ENCODE data around the gene PRPSAP2. TPM values are rescaled to one million over a fixed set of nuclear protein-coding genes. Genes with fewer than 3 reads are reported as not detected.

PRPSAP2 gene
- total RNA-seq, 1 experiment from 2014 or later: 37.8 TPM

DNA sequence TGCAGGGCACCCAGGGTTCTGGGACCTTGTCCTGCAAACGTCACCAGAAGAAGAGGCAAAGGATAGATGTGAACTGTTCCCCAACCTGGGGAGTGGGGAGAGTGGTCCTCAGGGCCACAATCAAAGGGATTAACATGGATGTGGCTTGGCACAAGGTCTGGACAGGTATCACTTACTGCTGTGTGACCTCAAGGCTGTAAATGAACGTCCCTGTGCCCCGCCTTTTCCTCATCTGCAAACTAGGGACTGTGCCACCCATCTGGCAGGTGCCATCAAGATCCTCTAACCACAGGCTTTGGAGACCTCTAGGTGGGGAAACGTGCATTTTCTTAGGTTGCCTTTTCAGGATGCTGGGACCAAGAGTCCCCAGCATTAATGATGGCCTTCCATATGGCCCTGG, 119.1 kb downstream of the PRPSAP2 start:
- no peak overlapping the region for H3K9ac ChIP-seq (ENCODE audit: low read length)
- intact Hi-C loops (cut with micrococcal nuclease): no loop called here
- no peaks in the 10 kb centered on the region for H3K9me3 ChIP-seq (ENCODE audit: control insufficient read depth in 1 of 2, insufficient read depth in 1 of 2, low read depth in 1 of 2, low read length in 2 of 2)
- TF ChIP-seq POLR2A (IDR thresholded peaks at IDR 0.05; ENCODE audit: borderline replicate concordance, extremely low read depth, insufficient read depth, insufficient read length) (no peak), ELF1 (IDR thresholded peaks at IDR 0.05; ENCODE audit: borderline replicate concordance, low read depth) (no peak), ZFX (IDR thresholded peaks at IDR 0.05) (no peak), EGR1 (IDR thresholded peaks at IDR 0.05; ENCODE audit: low read depth) (no peak), TCF7L2 (IDR thresholded peaks at IDR 0.05; ENCODE audit: borderline replicate concordance, extremely low read depth, insufficient read depth, insufficient read length) (no peak), ZBTB33 (IDR thresholded peaks at IDR 0.05; ENCODE audit: extremely low read depth, insufficient replicate concordance, low read length) (no peak), SP1 (IDR thresholded peaks at IDR 0.05; ENCODE audit: low read depth) (no peak)
- CTCF ChIA-PET: no interaction called here
- no peak for ATAC-seq
- H3K36me3 ChIP-seq (ENCODE audit: control insufficient read depth in 1 of 2, insufficient read depth in 2 of 2, low read length in 2 of 2): peaks cover 21 to 30% of the 10 kb centered on the region in 2 experiments; a peak in 3 of 4 replicates
- no peaks in the 10 kb centered on the region for H4K20me1 ChIP-seq (ENCODE audit: insufficient read depth)
- peaks cover 27% of the 10 kb centered on the region for H3K79me2 ChIP-seq (ENCODE audit: insufficient read depth, low read length)
- RAD21 ChIA-PET (ENCODE audit: low non-redundant PET in 1 of 2, low total read pairs in 2 of 2, uncharacterized antibody in 2 of 2, unreplicated experiment in 2 of 2): no interaction called here
- DNase-seq (ENCODE audit: low read depth, low spot score): no peak
- H3K9me2 ChIP-seq (ENCODE audit: insufficient read depth): no peaks in the 10 kb centered on the region
- H3K4me2 ChIP-seq (ENCODE audit: low read length): no peak overlapping the region
- H3K4me3 ChIP-seq (replicated peaks in 1 of 2; ENCODE audit: low read depth in 1 of 2, low read length in 2 of 2): no peak overlapping the region
- POLR2A ChIA-PET: no interaction called here
- no peak overlapping the region for H2AFZ ChIP-seq (ENCODE audit: low read depth, low read length, poor library complexity, severe bottlenecking)
- peaks cover 5 to 13% of the 10 kb centered on the region in 2 experiments for H3K4me1 ChIP-seq (ENCODE audit: control insufficient read depth in 1 of 2, insufficient read depth in 2 of 2, low read length in 2 of 2)
- no peak overlapping the region for H3K27ac ChIP-seq (ENCODE audit: low read depth, low read length)
- BruUV-seq (replicated peaks): no TSS peak
- no peaks in the 10 kb centered on the region for H3K27me3 ChIP-seq (ENCODE audit: insufficient read depth, low read length)

- Histone ChIP-seq H3K27me3 (ENCODE audit: insufficient read depth, low read length) (no peaks in the 10 kb centered on the region), H3K27ac (ENCODE audit: low read depth, low read length) (no peak overlapping the region), H4K20me1 (ENCODE audit: insufficient read depth) (no peaks in the 10 kb centered on the region), H3K4me1 (ENCODE audit: control insufficient read depth in 1 of 2, insufficient read depth in 2 of 2, low read length in 2 of 2) (peaks cover 11 to 19% of the 10 kb centered on the region in 2 experiments), H3K4me3 (replicated peaks in 1 of 2; ENCODE audit: low read depth in 1 of 2, low read length in 2 of 2) (no peak overlapping the region), H3K36me3 (ENCODE audit: control insufficient read depth in 1 of 2, insufficient read depth in 2 of 2, low read length in 2 of 2) (peaks cover 18 to 28% of the 10 kb centered on the region in 2 experiments; a peak in 3 of 4 replicates), H3K9me3 (ENCODE audit: control insufficient read depth in 1 of 2, insufficient read depth in 1 of 2, low read depth in 1 of 2, low read length in 2 of 2) (no peaks in the 10 kb centered on the region), H3K79me2 (ENCODE audit: insufficient read depth, low read length) (peaks cover 27% of the 10 kb centered on the region), H2AFZ (ENCODE audit: low read depth, low read length, poor library complexity, severe bottlenecking) (no peak overlapping the region), H3K9me2 (ENCODE audit: insufficient read depth) (no peaks in the 10 kb centered on the region), H3K4me2 (ENCODE audit: low read length) (no peak overlapping the region), H3K9ac (ENCODE audit: low read length) (no peak overlapping the region)
- no peak for TF ChIP-seq YY1 (IDR thresholded peaks at IDR 0.05; ENCODE audit: extremely low read depth, insufficient replicate concordance, low read depth, low read length)
- TF ChIP-seq CEBPB (IDR thresholded peaks at IDR 0.05; ENCODE audit: low read depth): no peak
- TF ChIP-seq, protein P1, sequence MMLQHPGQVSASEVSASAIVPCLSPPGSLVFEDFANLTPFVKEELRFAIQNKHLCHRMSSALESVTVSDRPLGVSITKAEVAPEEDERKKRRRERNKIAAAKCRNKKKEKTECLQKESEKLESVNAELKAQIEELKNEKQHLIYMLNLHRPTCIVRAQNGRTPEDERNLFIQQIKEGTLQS (IDR thresholded peaks at IDR 0.05): no peak
- TF ChIP-seq SP1 (IDR thresholded peaks at IDR 0.05; ENCODE audit: low read depth): no peak
- TF ChIP-seq EZH2 (IDR thresholded peaks at IDR 0.05): no peak
- no peak for TF ChIP-seq SIN3A (IDR thresholded peaks at IDR 0.05; ENCODE audit: low read depth)
- no peak for TF ChIP-seq POLR2A (IDR thresholded peaks at IDR 0.05; ENCODE audit: borderline replicate concordance, extremely low read depth, insufficient read depth, insufficient read length)
- TF ChIP-seq RAD21 (IDR thresholded peaks at IDR 0.05; ENCODE audit: low read depth): no peak
- TF ChIP-seq TCF7L2 (IDR thresholded peaks at IDR 0.05; ENCODE audit: borderline replicate concordance, extremely low read depth, insufficient read depth, insufficient read length): no peak
- no peak for TF ChIP-seq ZBTB33 (IDR thresholded peaks at IDR 0.05; ENCODE audit: extremely low read depth, insufficient replicate concordance, low read length)
- TF ChIP-seq MAX (IDR thresholded peaks at IDR 0.05): no peak
- TF ChIP-seq FOSL1 (IDR thresholded peaks at IDR 0.05; ENCODE audit: low read depth): no peak
- no peak for TF ChIP-seq ZFX (IDR thresholded peaks at IDR 0.05)
- TF ChIP-seq SRF (IDR thresholded peaks at IDR 0.05; ENCODE audit: low read depth): no peak
- TF ChIP-seq JUND (IDR thresholded peaks at IDR 0.05): no peak
- no TSS peak for BruUV-seq (replicated peaks)
- DNase-seq (ENCODE audit: low read depth, low spot score): no peak
- ChIA-PET RAD21 (ENCODE audit: low non-redundant PET in 1 of 2, low total read pairs in 2 of 2, uncharacterized antibody in 2 of 2, unreplicated experiment in 2 of 2) (no interaction called here), POLR2A (no interaction called here), CTCF (no interaction called here)
- no peak for ATAC-seq
- intact Hi-C loops (cut with micrococcal nuclease): no loop called here
These were observed 119.7 kb downstream of the PRPSAP2 start for GRCh38 chr17:18977646-18978045.

All from HCT116 (cell line).